Astrocyte of the hippocampus (primary cell): ENCODE results near the gene BHLHA15.
A peak's percentile ranks its signal among the peaks of the same experiment; 100 is the strongest.

Experiments
- DNase-seq: peaks from one replicate; pipeline ENCODE4 v3.0.0; 2011; ENCODE audit warnings: low read depth, low spot score

BHLHA15 gene

DNA sequence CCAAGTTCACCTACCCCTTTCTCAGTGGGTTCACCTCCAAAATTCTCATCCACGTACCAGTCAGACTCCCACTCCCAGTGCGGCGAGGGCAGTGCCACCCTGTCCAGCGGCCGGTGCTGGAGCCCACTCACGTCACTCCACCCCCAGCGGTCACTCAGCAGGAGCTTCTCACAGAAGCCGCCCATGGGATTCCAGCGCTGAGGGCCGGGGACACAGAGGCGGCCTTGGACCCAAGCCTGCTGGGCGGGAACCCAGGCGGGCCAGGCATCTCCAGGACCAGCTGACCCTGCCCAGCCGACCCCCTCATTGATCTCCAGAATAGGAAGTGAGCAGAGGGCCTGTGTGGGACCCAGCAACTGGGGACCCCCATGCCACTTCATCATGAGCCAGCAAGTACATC is 33.6 kb downstream of the BHLHA15 start:
- no peak for DNase-seq

GRCh38 chr7:98248156-98248555 is 36.9 kb downstream of the BHLHA15 start:
- no peak for DNase-seq

- DNase-seq, result no peak
These were observed 37.9 kb downstream of the BHLHA15 start for GRCh38 chr7:98249106-98249505.

GRCh38 chr7:98250789-98251188 is 39.5 kb downstream of the BHLHA15 start:
- DNase-seq, result no peak

DNA sequence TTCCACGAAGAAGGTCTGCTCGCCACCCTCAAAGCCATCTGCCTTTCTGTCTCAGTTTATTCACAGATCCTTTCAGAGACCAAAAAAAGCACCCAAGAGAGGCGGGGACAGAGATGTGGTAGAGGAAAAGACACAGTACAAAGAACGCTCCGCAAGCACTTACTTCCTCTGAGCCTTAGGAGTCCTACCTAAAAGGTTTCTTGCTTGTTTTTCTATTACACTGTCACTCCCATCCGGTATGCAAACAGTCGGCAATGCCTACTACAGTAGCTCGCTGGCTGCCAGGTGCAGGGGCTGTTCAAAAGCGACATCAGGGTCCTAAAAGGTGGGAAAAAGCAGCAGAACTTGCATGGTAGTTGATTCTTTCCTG is 40.0 kb downstream of the BHLHA15 start:
- no peak for DNase-seq

DNA sequence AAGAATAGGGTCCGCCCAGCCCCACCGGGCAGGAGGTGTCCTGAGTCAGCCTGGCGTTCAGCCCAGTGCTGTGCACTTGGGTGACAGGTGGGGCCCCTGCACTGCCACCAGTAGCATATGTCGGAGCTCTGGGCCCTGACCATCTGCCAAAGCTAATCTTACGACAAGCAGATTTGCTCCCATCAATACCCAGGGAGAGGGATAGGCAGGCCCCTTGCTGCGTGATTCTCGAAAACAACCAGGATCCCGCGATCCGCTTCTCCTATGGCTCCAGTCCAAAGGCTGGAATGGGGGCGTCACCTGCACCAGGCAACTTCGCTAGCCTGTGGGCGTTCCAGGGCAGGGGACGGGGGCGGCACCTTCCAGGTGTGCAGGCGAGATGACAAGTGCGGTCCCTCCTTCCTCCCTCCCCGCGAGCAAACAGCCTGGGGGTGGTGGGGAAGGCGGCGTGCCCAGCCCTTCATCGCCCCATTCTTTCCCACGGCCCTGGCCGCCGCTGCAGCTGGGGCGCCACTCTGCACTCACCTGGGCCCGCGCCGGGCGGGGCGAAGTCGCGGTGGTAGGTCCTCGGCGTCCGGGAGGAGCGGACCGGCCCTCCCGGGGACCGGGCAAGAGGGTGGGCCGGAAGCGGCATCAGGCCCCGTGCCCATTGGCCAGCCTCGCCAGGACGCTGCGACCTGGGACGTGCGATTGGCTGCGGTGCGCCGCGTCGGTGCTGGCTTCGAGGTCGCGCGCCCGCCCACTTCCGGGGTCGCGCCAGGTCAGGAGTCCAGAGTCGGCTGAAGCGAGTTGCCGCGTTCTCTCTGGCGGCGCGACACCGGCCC is 40.6 kb downstream of the BHLHA15 start, which contains the start of gene TECPR1:
TECPR1 (minus strand) TSS at position 632 of the 824 bp plus-strand sequence. CDS start 6,086 bp downstream, outside the sequence.
- peak; percentile 97 for DNase-seq

- no peak for DNase-seq
These were observed 41.3 kb downstream of the BHLHA15 start for GRCh38 chr7:98252425-98253054.

GRCh38 chr7:98254516-98254915 is 43.3 kb downstream of the BHLHA15 start:
- DNase-seq, result no peak

- peak; percentile 62 for DNase-seq
These were observed 43.8 kb downstream of the BHLHA15 start for GRCh38 chr7:98254951-98255610.

- DNase-seq, result no peak
These were observed 45.2 kb downstream of the BHLHA15 start for GRCh38 chr7:98256431-98256830.

GRCh38 chr7:98257701-98258100 is 46.5 kb downstream of the BHLHA15 start:
- no peak for DNase-seq
